Measurements from ENCODE around the gene RTN4R. TPM values are rescaled to one million over a fixed set of nuclear protein-coding genes. Genes with fewer than 3 reads are reported as not detected.

Gene RTN4R
- total RNA-seq, 1 donor from 2014 or later: 2.9 TPM

DNA sequence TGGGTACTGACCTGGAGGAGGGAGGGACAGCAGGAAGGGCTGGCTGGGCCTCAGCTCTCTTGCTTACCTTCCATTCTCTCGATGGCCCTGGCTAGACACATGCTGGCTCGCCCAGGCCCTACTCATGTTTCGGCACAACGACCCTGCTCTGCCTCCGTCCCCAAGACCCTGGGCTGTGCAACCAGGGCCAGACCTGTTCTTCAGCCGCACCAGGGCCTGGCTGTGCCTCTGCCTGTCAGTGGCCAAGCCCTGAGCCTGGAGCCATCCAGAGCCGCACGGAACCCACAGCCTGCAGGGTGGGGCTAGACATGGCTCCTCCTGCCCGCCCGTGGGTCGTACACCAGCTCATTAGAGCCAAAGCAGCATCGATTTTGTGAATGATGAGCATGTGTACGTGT, 47.5 kb downstream of the RTN4R start:
- H3K79me2 ChIP-seq (ENCODE audit: insufficient read depth, low read length): no peaks in the 10 kb centered on the region
- Mint-ChIP-seq H3K36me3 (ENCODE audit: low read depth, unreplicated experiment) (no peaks in the 10 kb centered on the region), H3K4me1 (ENCODE audit: low read depth, unreplicated experiment) (no peaks in the 10 kb centered on the region), H3K27me3 (ENCODE audit: low read depth, unreplicated experiment) (peaks cover 10% of the 10 kb centered on the region), H3K4me3 (ENCODE audit: unreplicated experiment) (no peak overlapping the region), H3K27ac (ENCODE audit: unreplicated experiment) (no peak overlapping the region), H3K9me3 (ENCODE audit: unreplicated experiment) (no peaks in the 10 kb centered on the region)
- peaks cover 3% of the 10 kb centered on the region for H3K27me3 ChIP-seq (ENCODE audit: insufficient read depth, low read length)
- TF ChIP-seq, protein P1, sequence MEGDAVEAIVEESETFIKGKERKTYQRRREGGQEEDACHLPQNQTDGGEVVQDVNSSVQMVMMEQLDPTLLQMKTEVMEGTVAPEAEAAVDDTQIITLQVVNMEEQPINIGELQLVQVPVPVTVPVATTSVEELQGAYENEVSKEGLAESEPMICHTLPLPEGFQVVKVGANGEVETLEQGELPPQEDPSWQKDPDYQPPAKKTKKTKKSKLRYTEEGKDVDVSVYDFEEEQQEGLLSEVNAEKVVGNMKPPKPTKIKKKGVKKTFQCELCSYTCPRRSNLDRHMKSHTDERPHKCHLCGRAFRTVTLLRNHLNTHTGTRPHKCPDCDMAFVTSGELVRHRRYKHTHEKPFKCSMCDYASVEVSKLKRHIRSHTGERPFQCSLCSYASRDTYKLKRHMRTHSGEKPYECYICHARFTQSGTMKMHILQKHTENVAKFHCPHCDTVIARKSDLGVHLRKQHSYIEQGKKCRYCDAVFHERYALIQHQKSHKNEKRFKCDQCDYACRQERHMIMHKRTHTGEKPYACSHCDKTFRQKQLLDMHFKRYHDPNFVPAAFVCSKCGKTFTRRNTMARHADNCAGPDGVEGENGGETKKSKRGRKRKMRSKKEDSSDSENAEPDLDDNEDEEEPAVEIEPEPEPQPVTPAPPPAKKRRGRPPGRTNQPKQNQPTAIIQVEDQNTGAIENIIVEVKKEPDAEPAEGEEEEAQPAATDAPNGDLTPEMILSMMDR (IDR thresholded peaks at IDR 0.05; ENCODE audit: insufficient read depth, low read depth, low read length): no peak
- no peak for TF ChIP-seq EZH2 (IDR thresholded peaks at IDR 0.05; ENCODE audit: insufficient read depth, low read length)
- no peak overlapping the region for H3K4me3 ChIP-seq (ENCODE audit: insufficient read depth, low read depth, low read length)
- H3K9ac ChIP-seq (ENCODE audit: low read length): no peak overlapping the region
- no peaks in the 10 kb centered on the region for H3K36me3 ChIP-seq (ENCODE audit: insufficient read depth, low read length)
- no peak overlapping the region for H3K27ac ChIP-seq (ENCODE audit: low read depth, low read length)
- peaks cover 10% of the 10 kb centered on the region for H3K9me3 ChIP-seq (ENCODE audit: insufficient read depth, low read depth, low read length)
- no peak overlapping the region for H2AFZ ChIP-seq (ENCODE audit: low read depth, low read length)
- no peak for DNase-seq (ENCODE audit: low read depth)
- no peak overlapping the region for H3K4me2 ChIP-seq (ENCODE audit: low read length)
- no peaks in the 10 kb centered on the region for H3K4me1 ChIP-seq (ENCODE audit: insufficient read depth, low read length)
- no peaks in the 10 kb centered on the region for H4K20me1 ChIP-seq (ENCODE audit: insufficient read depth, low read length)
- no peak for FAIRE-seq

GRCh38 chr22:20219667-20220628, 48.2 kb downstream of the RTN4R start:
- Mint-ChIP-seq H3K27me3 (ENCODE audit: low read depth, unreplicated experiment) (peaks cover 15% of the 10 kb centered on the region), H3K4me1 (ENCODE audit: low read depth, unreplicated experiment) (no peaks in the 10 kb centered on the region), H3K9me3 (ENCODE audit: unreplicated experiment) (no peaks in the 10 kb centered on the region), H3K4me3 (ENCODE audit: unreplicated experiment) (no peak overlapping the region), H3K36me3 (ENCODE audit: low read depth, unreplicated experiment) (no peaks in the 10 kb centered on the region), H3K27ac (ENCODE audit: unreplicated experiment) (no peak overlapping the region)
- no peak overlapping the region for H3K4me3 ChIP-seq (ENCODE audit: insufficient read depth, low read depth, low read length)
- H4K20me1 ChIP-seq (ENCODE audit: insufficient read depth, low read length): no peaks in the 10 kb centered on the region
- H3K4me1 ChIP-seq (ENCODE audit: insufficient read depth, low read length): no peaks in the 10 kb centered on the region
- H3K27me3 ChIP-seq (ENCODE audit: insufficient read depth, low read length): peaks cover 3% of the 10 kb centered on the region
- H2AFZ ChIP-seq (ENCODE audit: low read depth, low read length): no peak overlapping the region
- no peak overlapping the region for H3K9ac ChIP-seq (ENCODE audit: low read length)
- DNase-seq (ENCODE audit: low read depth) (no peak), FAIRE-seq (no peak)
- H3K79me2 ChIP-seq (ENCODE audit: insufficient read depth, low read length): no peaks in the 10 kb centered on the region
- no peak overlapping the region for H3K4me2 ChIP-seq (ENCODE audit: low read length)
- TF ChIP-seq, protein P1 (IDR thresholded peaks at IDR 0.05; ENCODE audit: insufficient read depth, low read depth, low read length): no peak
- no peak for TF ChIP-seq EZH2 (IDR thresholded peaks at IDR 0.05; ENCODE audit: insufficient read depth, low read length)
- peaks cover 5% of the 10 kb centered on the region for H3K9me3 ChIP-seq (ENCODE audit: insufficient read depth, low read depth, low read length)
- H3K27ac ChIP-seq (ENCODE audit: low read depth, low read length): no peak overlapping the region
- H3K36me3 ChIP-seq (ENCODE audit: insufficient read depth, low read length): no peaks in the 10 kb centered on the region

- peaks cover 3% of the 10 kb centered on the region for H3K27me3 ChIP-seq (ENCODE audit: insufficient read depth, low read length)
- peaks cover 21% of the 10 kb centered on the region for H3K27me3 Mint-ChIP-seq (ENCODE audit: low read depth, unreplicated experiment)
- H3K4me3 ChIP-seq (ENCODE audit: insufficient read depth, low read depth, low read length): no peak overlapping the region
- no peaks in the 10 kb centered on the region for H3K79me2 ChIP-seq (ENCODE audit: insufficient read depth, low read length)
- no peak overlapping the region for H3K4me3 Mint-ChIP-seq (ENCODE audit: unreplicated experiment)
- TF ChIP-seq EZH2 (IDR thresholded peaks at IDR 0.05; ENCODE audit: insufficient read depth, low read length): no peak
- TF ChIP-seq, protein P1 (IDR thresholded peaks at IDR 0.05; ENCODE audit: insufficient read depth, low read depth, low read length): no peak
- H3K9me3 Mint-ChIP-seq (ENCODE audit: unreplicated experiment): no peaks in the 10 kb centered on the region
- no peak overlapping the region for H3K4me2 ChIP-seq (ENCODE audit: low read length)
- FAIRE-seq (no peak), DNase-seq (ENCODE audit: low read depth) (no peak)
- no peaks in the 10 kb centered on the region for H3K36me3 Mint-ChIP-seq (ENCODE audit: low read depth, unreplicated experiment)
- no peak overlapping the region for H3K27ac ChIP-seq (ENCODE audit: low read depth, low read length)
- H4K20me1 ChIP-seq (ENCODE audit: insufficient read depth, low read length): no peaks in the 10 kb centered on the region
- H3K9me3 ChIP-seq (ENCODE audit: insufficient read depth, low read depth, low read length): peaks cover 4% of the 10 kb centered on the region
- no peak overlapping the region for H3K9ac ChIP-seq (ENCODE audit: low read length)
- no peak overlapping the region for H3K27ac Mint-ChIP-seq (ENCODE audit: unreplicated experiment)
- no peaks in the 10 kb centered on the region for H3K4me1 Mint-ChIP-seq (ENCODE audit: low read depth, unreplicated experiment)
- H3K36me3 ChIP-seq (ENCODE audit: insufficient read depth, low read length): no peaks in the 10 kb centered on the region
- no peak overlapping the region for H2AFZ ChIP-seq (ENCODE audit: low read depth, low read length)
- H3K4me1 ChIP-seq (ENCODE audit: insufficient read depth, low read length): no peaks in the 10 kb centered on the region
Measured at GRCh38 chr22:20218987-20219386, 49.1 kb downstream of the RTN4R start.
